Measurements from ENCODE around the gene PCBP2. TPM values are rescaled to one million over a fixed set of nuclear protein-coding genes. Genes with fewer than 3 reads are reported as not detected.

PCBP2 gene
- total RNA-seq, 1 donor from 2014 or later = 1,351 TPM

GRCh38 chr12:53461059-53461458, 9.2 kb downstream of the PCBP2 start:
- Mint-ChIP-seq H3K27ac (ENCODE audit: unreplicated experiment) (peak overlapping the region; percentile 2), H3K4me3 (peak overlapping the region; percentile 42), H3K4me1 (peaks cover 26% of the 10 kb centered on the region), H3K27me3 (ENCODE audit: low read depth) (no peaks in the 10 kb centered on the region), H3K9me3 (no peaks in the 10 kb centered on the region), H3K36me3 (ENCODE audit: low read depth) (peaks cover 41% of the 10 kb centered on the region)
- no peak for DNase-seq (ENCODE audit: low read depth, low spot score)
- TF ChIP-seq CTCF (conservative IDR thresholded peaks at IDR 0.05) = no peak

- H3K27me3 Mint-ChIP-seq (ENCODE audit: low read depth) = no peaks in the 10 kb centered on the region
- H3K4me3 Mint-ChIP-seq = no peak overlapping the region
- H3K9me3 Mint-ChIP-seq = no peaks in the 10 kb centered on the region
- peaks cover 40% of the 10 kb centered on the region for H3K36me3 Mint-ChIP-seq (ENCODE audit: low read depth)
- H3K27ac Mint-ChIP-seq (ENCODE audit: unreplicated experiment) = no peak overlapping the region
- no peak for TF ChIP-seq CTCF (conservative IDR thresholded peaks at IDR 0.05)
- DNase-seq (ENCODE audit: low read depth, low spot score) = no peak
- peaks cover 26% of the 10 kb centered on the region for H3K4me1 Mint-ChIP-seq
These were observed 9.7 kb downstream of the PCBP2 start for GRCh38 chr12:53461591-53461990.

- no peaks in the 10 kb centered on the region for H3K27me3 Mint-ChIP-seq (ENCODE audit: low read depth)
- no peak for TF ChIP-seq CTCF (conservative IDR thresholded peaks at IDR 0.05)
- H3K4me1 Mint-ChIP-seq = peaks cover 26% of the 10 kb centered on the region
- DNase-seq (ENCODE audit: low read depth, low spot score) = no peak
- H3K4me3 Mint-ChIP-seq = no peak overlapping the region
- H3K27ac Mint-ChIP-seq (ENCODE audit: unreplicated experiment) = no peak overlapping the region
- H3K36me3 Mint-ChIP-seq (ENCODE audit: low read depth) = peaks cover 49% of the 10 kb centered on the region
- no peaks in the 10 kb centered on the region for H3K9me3 Mint-ChIP-seq
These were observed 11.0 kb downstream of the PCBP2 start for GRCh38 chr12:53462935-53463334.

- Mint-ChIP-seq H3K4me1 (peaks cover 25% of the 10 kb centered on the region), H3K27ac (ENCODE audit: unreplicated experiment) (no peak overlapping the region), H3K9me3 (no peaks in the 10 kb centered on the region), H3K27me3 (ENCODE audit: low read depth) (no peaks in the 10 kb centered on the region), H3K36me3 (ENCODE audit: low read depth) (peaks cover 51% of the 10 kb centered on the region), H3K4me3 (no peak overlapping the region)
- no peak for TF ChIP-seq CTCF (conservative IDR thresholded peaks at IDR 0.05)
- no peak for DNase-seq (ENCODE audit: low read depth, low spot score)
These were observed 12.1 kb downstream of the PCBP2 start for GRCh38 chr12:53463802-53464560.

GRCh38 chr12:53464685-53465418, 12.9 kb downstream of the PCBP2 start:
- Mint-ChIP-seq H3K4me3 (peak overlapping the region; percentile 51), H3K36me3 (ENCODE audit: low read depth) (peaks cover 46% of the 10 kb centered on the region), H3K27me3 (ENCODE audit: low read depth) (no peaks in the 10 kb centered on the region), H3K4me1 (peaks cover 22% of the 10 kb centered on the region), H3K27ac (ENCODE audit: unreplicated experiment) (no peak overlapping the region), H3K9me3 (no peaks in the 10 kb centered on the region)
- TF ChIP-seq CTCF (conservative IDR thresholded peaks at IDR 0.05) = no peak
- DNase-seq (ENCODE audit: low read depth, low spot score) = no peak
